Parathyroid adenoma (tissue), 2 donors: Measurements from ENCODE around the gene FGFR1OP2.

ENCODE experiments used
- H2AFZ ChIP-seq: fragments of 300-600 bp; sonication (generic); one replicate; pipeline ENCODE4 v1.7.0; 2017; ENCODE audit warnings: antibody characterized with exemption, mild to moderate bottlenecking
- H3K27ac ChIP-seq: fragments of 300-600 bp; sonication (generic); one replicate; pipeline ENCODE4 v1.7.0; 2017
- H3K27me3 ChIP-seq: fragments of 300-600 bp; sonication (generic); one replicate; pipeline ENCODE4 v1.7.0; 2017; ENCODE audit warnings: low read length; ENCODE audit not compliant: control insufficient read depth, insufficient read depth
- H3K36me3 ChIP-seq: fragments of 300-600 bp; sonication (generic); one replicate; pipeline ENCODE4 v1.7.0; 2017; ENCODE audit warnings: low read length; ENCODE audit not compliant: control insufficient read depth, insufficient read depth
- H3K4me1 ChIP-seq: fragments of 300-600 bp; sonication (generic); one replicate; pipeline ENCODE4 v1.7.0; 2017; ENCODE audit warnings: control low read depth
- H3K4me2 ChIP-seq: fragments of 300-600 bp; sonication (generic); one replicate; pipeline ENCODE4 v1.7.0; 2017; ENCODE audit warnings: low read length
- H3K4me3 ChIP-seq: fragments of 300-600 bp; sonication (generic); one replicate; pipeline ENCODE4 v1.7.0; 2017; ENCODE audit warnings: low read depth, low read length
- H3K79me2 ChIP-seq: fragments of 300-600 bp; sonication (generic); one replicate; pipeline ENCODE4 v1.7.0; 2017; ENCODE audit warnings: control low read depth
- H3K9ac ChIP-seq: fragments of 300-600 bp; sonication (generic); one replicate; pipeline ENCODE4 v1.7.0; 2017; ENCODE audit warnings: mild to moderate bottlenecking
- H3K9me3 ChIP-seq: fragments of 300-600 bp; sonication (generic); one replicate; pipeline ENCODE4 v1.7.0; 2017; ENCODE audit warnings: low read length; ENCODE audit not compliant: control insufficient read depth
- TF ChIP-seq, protein P1 (sequence below): fragments of 300-600 bp; sonication (generic); IDR thresholded peaks from one replicate; pipeline ENCODE4 v1.7.0; 2017; ENCODE audit warnings: antibody characterized with exemption, mild to moderate bottlenecking
- donor health status: primary hyperparathyroidism.

The FGFR1OP2 gene

GRCh38 chr12:27003421-27004381, 65.4 kb downstream of the FGFR1OP2 start:
- no peak overlapping the region for H3K9ac ChIP-seq
- H3K27me3 ChIP-seq: no peaks in the 10 kb centered on the region
- no peak overlapping the region for H3K27ac ChIP-seq

DNA sequence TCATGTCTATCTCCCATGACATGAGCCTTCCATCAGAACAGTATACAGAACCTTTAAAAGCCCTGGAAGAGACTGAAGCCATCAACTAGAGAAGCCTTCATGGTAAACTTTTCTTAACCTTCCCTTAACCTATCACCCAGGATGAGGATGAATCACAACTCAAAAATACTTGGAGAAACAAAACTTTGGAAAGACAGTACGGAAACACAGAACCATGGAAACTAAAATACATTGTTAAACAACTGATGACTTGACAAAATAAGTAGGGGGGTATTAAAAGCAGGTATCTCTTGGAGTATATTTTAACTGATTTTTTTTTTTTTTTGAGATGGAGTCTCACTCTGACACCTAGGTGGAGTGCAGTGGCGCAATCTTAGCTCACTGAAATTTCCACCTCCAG, 67.2 kb downstream of the FGFR1OP2 start:
- Histone ChIP-seq H3K9me3 (no peaks in the 10 kb centered on the region), H3K79me2 (peaks cover 13% of the 10 kb centered on the region), H2AFZ (no peak overlapping the region), H3K27ac (no peak overlapping the region), H3K27me3 (no peaks in the 10 kb centered on the region), H3K4me1 (no peaks in the 10 kb centered on the region), H3K4me2 (no peak overlapping the region), H3K9ac (no peak overlapping the region), H3K4me3 (no peak overlapping the region), H3K36me3 (no peaks in the 10 kb centered on the region)
- TF ChIP-seq, protein P1, sequence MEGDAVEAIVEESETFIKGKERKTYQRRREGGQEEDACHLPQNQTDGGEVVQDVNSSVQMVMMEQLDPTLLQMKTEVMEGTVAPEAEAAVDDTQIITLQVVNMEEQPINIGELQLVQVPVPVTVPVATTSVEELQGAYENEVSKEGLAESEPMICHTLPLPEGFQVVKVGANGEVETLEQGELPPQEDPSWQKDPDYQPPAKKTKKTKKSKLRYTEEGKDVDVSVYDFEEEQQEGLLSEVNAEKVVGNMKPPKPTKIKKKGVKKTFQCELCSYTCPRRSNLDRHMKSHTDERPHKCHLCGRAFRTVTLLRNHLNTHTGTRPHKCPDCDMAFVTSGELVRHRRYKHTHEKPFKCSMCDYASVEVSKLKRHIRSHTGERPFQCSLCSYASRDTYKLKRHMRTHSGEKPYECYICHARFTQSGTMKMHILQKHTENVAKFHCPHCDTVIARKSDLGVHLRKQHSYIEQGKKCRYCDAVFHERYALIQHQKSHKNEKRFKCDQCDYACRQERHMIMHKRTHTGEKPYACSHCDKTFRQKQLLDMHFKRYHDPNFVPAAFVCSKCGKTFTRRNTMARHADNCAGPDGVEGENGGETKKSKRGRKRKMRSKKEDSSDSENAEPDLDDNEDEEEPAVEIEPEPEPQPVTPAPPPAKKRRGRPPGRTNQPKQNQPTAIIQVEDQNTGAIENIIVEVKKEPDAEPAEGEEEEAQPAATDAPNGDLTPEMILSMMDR: no peak

More at GRCh38 chr12:27003421-27004381, 65.4 kb downstream of the FGFR1OP2 start:
- H3K4me1 ChIP-seq: no peaks in the 10 kb centered on the region
- peaks cover 19% of the 10 kb centered on the region for H3K79me2 ChIP-seq
- TF ChIP-seq, protein P1: no peak
- no peaks in the 10 kb centered on the region for H3K36me3 ChIP-seq
- H2AFZ ChIP-seq: no peak overlapping the region
- H3K4me2 ChIP-seq: no peak overlapping the region
- H3K9me3 ChIP-seq: no peaks in the 10 kb centered on the region
- no peak overlapping the region for H3K4me3 ChIP-seq

- no peaks in the 10 kb centered on the region for H3K27me3 ChIP-seq
- no peaks in the 10 kb centered on the region for H3K9me3 ChIP-seq
- TF ChIP-seq, protein P1: no peak
- no peak overlapping the region for H3K4me2 ChIP-seq
- H3K79me2 ChIP-seq: peaks cover 3% of the 10 kb centered on the region
- H3K9ac ChIP-seq: no peak overlapping the region
- no peak overlapping the region for H3K4me3 ChIP-seq
- no peaks in the 10 kb centered on the region for H3K36me3 ChIP-seq
- H3K4me1 ChIP-seq: peaks cover 3% of the 10 kb centered on the region
- no peak overlapping the region for H3K27ac ChIP-seq
- H2AFZ ChIP-seq: no peak overlapping the region
Measured at GRCh38 chr12:27006797-27007467, 68.7 kb downstream of the FGFR1OP2 start.

GRCh38 chr12:27008081-27008480, 69.8 kb downstream of the FGFR1OP2 start:
- Histone ChIP-seq H3K4me1 (peaks cover 7% of the 10 kb centered on the region), H3K4me2 (no peak overlapping the region), H3K79me2 (peaks cover 2% of the 10 kb centered on the region), H3K36me3 (no peaks in the 10 kb centered on the region), H3K27me3 (no peaks in the 10 kb centered on the region), H3K27ac (no peak overlapping the region), H3K4me3 (no peak overlapping the region), H2AFZ (no peak overlapping the region), H3K9ac (no peak overlapping the region), H3K9me3 (no peaks in the 10 kb centered on the region)
- TF ChIP-seq, protein P1: no peak
